GM19397 (cell line): ENCODE measurements around the gene OVCA2.

Experiments used
- ATAC-seq: cut with Tn5 transposase; IDR thresholded peaks from one replicate; pipeline ENCODE4 v1.9.1; 2021; ENCODE audit warnings: mild to moderate bottlenecking, moderate library complexity; ENCODE audit not compliant: unreplicated experiment

Gene OVCA2

DNA sequence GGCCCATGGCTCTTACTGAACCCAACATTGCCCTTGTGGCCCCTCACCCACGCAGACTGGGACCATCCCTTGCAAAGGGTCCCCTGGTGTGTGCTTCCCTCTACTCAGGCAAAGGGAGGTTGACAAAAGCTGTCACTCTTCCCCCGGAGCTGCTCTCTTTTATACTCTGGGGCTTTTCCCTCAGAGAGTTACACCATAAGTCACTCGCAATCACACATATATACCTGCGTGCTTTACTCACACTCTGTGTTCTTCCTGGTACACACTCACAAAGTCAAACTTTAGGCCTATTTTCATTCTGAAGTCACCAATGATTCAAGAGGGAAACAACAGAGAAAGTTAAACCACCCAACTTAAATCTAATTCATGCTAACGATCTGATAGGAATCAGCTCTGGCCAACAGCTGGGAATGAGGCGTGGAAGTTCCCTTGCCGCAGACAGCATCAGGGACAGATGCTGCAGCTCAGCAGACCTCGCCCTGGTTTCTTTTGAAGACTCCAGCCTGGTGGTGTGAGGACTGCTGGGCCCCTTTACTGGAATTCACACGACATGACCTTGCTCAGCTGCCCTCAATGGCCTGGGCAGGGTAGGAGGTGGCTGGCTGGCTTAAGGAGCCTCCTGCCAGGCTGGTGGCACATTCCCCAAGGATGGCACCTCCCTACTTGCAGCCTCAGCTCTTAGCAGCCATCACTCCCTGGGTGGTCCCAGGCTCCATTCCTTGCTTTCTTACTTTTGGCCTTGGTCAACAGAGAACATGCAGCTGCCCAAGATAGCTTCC is 40.4 kb downstream of the OVCA2 start:
- no peak for ATAC-seq

DNA sequence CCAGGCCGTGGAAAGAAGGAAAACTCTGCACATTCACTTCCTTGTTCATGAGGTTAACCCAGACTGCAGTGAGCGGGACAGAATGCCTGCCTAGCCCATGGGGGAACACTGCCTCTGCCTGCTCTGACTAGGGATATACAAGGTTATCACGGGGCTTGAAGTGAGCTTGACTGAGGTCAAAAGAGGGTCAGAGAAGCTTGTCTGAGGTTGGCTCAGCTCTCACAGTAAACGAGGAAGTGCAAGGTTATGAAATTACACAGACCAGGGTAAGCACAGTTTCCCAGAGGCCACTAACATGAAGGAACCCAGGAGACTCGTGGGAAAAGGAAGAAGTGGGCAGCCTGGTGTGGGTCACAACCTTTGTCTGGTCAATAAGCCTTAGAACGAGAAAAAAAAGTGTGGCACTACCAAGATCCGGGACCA is 41.8 kb downstream of the OVCA2 start:
- no peak for ATAC-seq

DNA sequence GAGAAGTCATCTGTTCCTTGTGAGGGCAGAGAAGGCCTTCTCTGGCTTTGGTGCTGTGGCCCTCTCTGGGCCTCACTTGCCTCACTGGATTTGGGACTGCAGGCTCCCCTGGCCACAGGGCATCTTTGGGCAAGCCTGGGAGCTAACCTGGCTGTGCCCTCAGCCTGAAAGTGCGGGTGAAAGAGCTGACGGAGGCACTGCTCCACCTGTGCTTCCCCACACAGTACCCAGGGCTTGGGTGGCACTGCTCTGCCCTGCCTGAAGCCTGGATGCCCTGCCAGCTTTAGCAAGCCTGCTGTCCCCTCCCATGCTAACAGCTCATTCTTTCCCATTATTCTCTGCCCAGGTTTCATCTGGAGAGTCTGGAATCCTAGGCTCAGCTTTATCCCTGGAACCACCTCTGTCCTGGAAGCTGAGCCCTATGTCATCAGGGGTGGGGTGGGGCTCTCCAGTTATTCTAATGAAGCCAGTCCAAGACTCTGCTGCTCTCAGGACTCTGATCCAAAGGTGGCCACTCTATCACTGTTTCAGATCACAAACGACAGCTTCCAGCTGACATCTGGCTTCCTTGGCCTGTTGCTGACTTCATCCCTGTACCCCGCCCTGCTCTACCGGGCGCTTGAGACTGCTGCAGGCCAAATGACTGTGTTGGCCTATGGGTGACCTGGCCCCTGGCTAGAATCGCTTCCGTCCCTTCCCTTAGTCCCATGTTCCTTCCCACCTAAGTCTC is 42.4 kb downstream of the OVCA2 start:
- no peak for ATAC-seq

DNA sequence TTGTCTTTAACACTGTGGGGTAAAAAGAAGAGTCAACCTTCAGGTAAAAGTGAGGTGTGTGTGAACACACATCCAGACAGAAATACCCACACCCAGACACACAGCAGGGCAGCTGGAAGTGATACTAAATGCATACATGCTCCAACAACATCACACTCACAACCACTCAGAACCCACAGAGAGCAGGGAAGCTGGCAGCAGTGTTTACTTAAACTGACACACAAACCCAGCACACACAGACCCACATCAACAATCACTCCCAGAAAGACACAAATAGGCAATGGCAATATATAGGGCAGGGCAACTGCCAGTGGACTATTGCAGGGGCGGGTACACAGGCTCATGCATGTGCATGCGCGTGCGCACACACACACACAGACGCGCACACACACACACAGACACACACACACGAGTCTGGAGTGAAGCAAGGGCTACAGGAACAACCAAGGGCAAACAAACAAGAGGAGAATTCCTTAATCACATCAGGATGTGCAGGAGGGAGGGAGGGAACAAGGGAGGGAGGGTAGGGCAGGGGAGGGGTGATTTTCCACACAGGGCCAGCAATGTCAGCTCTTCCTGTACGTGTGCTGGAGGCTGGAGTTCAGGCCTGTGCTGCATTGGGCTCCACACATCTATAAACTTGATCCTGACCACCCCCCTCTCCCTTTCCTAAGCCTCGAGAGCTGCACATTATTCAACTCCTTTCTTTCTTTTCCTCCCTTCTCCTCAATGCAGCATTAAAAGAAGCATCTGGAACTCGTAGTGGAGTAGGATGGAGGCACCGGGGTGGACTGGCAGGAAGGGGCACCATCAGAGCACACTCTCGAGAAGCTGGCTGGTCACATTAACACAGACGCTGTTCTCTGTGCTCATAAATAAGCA is 43.2 kb downstream of the OVCA2 start:
- no peak for ATAC-seq

DNA sequence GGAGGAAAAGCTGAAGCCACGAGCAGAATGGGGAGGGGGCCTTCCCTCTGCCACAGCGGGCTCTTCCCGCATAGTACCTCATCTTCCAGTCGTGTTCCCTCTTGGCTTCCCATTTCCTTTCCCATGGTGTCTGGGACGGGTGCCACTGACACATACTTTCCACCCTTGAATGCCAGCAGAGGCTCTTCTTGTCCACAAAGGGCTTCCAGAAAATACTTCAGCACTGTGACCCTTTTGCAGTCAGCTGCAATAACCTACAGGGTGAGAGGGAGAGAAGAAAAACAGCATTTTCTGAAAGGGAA is 43.8 kb downstream of the OVCA2 start:
- no peak for ATAC-seq

DNA sequence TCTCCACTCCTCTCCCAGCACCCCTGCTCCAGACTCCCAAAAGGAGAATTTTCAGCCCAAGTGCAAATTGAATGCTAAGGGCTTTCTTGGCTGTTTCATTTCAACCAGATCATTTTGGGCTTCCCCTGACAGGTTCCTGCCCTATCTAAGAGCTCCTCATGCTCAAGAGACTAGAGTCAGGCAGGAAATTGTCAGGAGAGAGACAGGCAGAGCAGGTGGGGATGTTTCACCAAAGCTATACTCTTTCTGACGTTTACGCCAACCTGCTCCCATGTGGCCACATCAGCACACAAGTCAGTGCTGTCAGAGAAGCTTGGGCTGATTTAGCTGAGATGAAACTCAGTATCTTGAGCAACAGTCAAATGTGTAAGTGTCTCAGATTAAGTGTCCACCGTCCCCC is 44.5 kb downstream of the OVCA2 start:
- ATAC-seq = no peak

DNA sequence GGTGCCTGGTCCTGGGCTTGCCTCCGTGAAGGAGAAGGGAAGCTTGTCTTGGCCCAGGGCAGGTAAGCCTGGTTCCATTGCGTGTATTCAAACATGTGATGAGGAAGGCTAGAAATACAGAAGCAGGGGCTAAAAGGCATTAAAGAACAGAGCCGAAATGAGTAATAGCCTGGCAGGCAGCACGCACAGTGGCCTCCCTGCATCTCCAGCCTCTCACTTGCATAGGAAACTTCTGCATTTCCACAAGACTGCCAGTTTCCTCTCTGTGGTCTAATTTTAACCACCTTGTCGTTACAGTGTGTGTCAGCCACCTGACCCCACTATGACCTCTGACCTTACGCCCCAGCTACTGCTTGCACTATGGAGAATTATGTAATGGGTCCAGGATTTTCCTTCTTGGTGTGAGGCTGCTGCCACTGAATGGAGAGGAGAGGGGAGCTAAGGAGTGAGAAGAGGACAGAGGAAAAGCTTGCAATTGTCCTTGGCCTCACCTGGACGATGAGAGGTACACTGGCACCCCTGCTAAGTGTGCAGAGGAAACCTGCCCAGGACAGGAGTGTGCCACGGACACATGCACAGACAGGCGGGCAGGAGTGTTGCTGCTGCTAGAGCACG is 45.9 kb downstream of the OVCA2 start:
- ATAC-seq = peak; percentile 28

DNA sequence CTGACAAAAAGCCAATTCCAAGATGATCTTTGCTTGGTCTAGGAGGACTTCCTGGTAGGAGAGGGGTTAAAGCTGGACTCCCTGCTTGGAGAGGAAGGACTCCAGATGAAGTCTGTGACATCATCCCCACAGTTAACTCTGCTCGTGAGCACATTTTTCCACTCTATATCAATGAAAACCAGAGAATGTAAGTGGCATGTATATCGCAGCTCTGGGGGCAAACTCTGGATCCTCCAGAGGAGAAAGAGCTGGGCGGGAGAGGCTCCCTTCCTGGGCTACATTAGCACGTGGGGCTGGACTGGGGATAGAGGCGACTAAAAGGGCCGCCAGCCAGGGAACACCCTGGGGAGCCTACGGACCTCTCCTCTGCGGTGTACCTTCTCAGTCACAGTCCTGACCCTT is 47.2 kb downstream of the OVCA2 start:
- peak; percentile 32 for ATAC-seq

DNA sequence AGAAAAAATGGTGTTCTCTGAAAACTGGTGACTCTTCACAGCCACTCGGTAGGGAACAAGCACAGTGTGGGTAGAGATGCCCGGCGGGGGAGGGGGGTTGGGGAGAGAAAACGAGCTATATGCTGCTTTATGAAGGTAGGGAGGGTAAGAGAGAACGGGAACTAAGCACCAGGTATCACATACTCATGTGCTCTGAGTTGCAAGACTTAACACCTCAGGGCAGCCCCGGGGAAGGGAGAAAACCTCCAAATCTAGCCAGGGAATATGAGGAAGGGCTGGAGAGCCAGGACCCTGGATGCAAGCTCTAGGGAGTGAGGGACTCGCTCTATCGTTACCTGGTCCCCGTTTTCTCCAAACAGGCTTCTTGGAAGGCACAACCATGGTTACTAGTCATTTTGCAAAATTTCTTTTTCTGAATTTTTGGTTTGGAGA is 48.4 kb downstream of the OVCA2 start:
- ATAC-seq = no peak

DNA sequence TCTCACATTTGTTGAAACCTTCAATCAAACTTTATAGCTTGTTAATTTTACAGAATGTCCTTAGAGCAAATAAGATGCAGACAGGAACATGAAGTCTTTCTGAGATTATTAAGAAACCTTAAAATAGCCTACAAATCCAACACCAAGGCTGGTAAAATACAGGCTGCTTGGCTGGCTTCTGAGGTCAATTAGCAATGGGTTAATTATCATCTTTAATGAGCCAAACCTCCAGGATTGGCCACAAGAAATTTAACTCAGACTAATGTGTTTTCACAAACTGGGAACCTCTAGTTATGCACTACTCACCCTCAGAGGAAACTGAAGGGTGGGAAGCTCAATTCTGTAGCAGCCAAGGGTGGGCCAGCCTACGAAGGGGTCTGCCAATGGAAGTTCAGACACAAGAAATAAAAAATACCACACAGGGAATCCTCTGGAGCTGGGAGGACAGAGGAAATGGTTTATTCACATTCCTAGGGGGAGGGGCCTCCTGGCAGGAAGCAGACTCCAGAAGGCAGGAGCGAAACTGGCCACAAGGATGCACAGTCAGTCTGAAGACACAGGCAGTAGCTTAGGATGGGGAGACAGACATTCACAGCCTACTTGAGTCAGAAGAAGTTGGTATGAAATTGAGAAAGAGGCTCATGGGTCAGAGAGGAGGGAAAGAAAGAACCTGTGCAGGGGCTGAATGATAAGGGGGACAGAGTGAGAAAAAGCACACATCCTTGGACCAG is 49.1 kb downstream of the OVCA2 start:
- ATAC-seq = no peak

DNA sequence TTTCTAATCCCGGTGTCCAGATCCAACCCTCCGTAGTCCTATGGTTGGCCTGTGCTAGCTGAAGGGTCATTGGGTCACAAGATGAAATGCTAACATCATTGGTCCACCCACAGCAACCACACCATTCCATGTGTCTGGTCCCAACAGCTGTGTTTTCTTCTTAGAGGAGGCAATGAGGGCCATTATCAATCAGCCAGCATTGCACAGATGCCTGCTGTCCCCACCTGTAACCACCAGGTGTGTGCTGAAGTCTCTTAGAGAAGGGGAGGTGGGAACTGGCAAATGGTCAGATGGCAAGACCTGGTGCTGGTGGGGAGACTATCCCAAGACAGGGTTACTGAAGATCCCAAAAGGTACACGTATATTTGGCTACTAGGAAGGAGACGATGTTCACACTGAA is 50.4 kb downstream of the OVCA2 start:
- ATAC-seq = no peak
